ENCODE measurements around the gene STMP1. TPM values are rescaled to one million over a fixed set of nuclear protein-coding genes. Genes with fewer than 3 reads are reported as not detected.

Gene STMP1
- total and polyA plus RNA-seq, 2 of the 8 experiments (the other 6 are each of a cell fraction or from before 2014, with no cell fraction given) = 22.7 to 36.7 TPM

DNA sequence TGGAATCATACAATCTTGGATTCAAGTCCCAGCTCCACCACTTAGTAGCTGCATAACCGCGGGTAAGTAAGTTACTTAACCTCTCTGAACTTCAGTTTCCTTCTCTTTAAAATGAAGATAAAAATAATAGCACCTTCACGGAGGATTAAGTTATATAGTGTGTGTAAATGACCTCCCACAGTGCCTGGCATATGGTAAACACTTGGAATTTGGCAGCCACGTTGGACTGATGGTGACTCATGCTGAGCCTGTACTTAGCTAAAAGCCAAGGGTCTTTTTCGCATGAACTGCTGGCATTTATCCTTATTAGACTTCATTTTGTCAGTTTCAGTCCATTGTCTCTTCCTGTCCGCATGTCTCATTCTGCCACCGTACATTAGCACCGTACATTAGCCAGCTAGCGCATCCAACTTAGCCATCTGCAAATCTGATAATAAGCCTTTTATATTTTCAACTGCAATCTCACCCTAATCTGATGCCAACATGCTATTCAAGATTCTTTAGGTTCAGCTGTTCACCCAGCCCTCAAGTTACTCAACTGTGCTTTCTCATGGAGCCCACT lies 54.4 kb downstream of the STMP1 start:
- H3K4me3 ChIP-seq (ENCODE audit: extremely low read depth in 1 of 4, insufficient read depth in 2 of 4, low read depth in 3 of 4, low read length in 4 of 4) = no peak overlapping the region
- no peak overlapping the region for H4K5ac ChIP-seq (ENCODE audit: insufficient read length, low read depth, low read length)
- CTCF ChIA-PET (ENCODE audit: partially characterized antibody) = interaction anchor here (0.6 to 14.4 kb wide), 9 partner anchors 9 to 754 kb away, joined by 3 to 133 read pairs (median 5); partner anchors contain the start of gene SLC13A4
- H3K79me2 ChIP-seq (ENCODE audit: control insufficient read depth in 1 of 2, insufficient read depth in 2 of 2, low read length in 2 of 2) = no peaks in the 10 kb centered on the region
- H2BK15ac ChIP-seq (ENCODE audit: low read length) = no peak overlapping the region
- H3K4me1 ChIP-seq (replicated peaks in 1 of 4; ENCODE audit: control insufficient read depth in 3 of 4, insufficient read depth in 4 of 4, low read length in 3 of 4) = peaks cover 0 to 8% (median under 1%) of the 10 kb centered on the region in 4 experiments; a peak in 2 of 7 replicates
- H3K23ac ChIP-seq (ENCODE audit: insufficient read length) = no peak overlapping the region
- no peak overlapping the region for H3K4me2 ChIP-seq (ENCODE audit: insufficient read depth in 1 of 2, low read depth in 2 of 2, low read length in 2 of 2)
- 87% methylated on average over 9 of the region's 9 CpGs; no CpG with 5 or more reads in 1 of the 2 experiments for WGBS, 2 experiments (ENCODE audit: extremely low coverage in 1 of 2, insufficient coverage in 1 of 2, insufficient read length in 1 of 2, insufficient replicate concordance in 2 of 2, low coverage in 1 of 2, low lambda C conversion rate in 2 of 2, missing lambda C conversion rate in 1 of 2)
- no peak overlapping the region for H2BK20ac ChIP-seq (ENCODE audit: low read length)
- H2BK5ac ChIP-seq (ENCODE audit: low read depth, low read length) = no peak overlapping the region
- H3K36me3 ChIP-seq (ENCODE audit: control insufficient read depth in 2 of 4, insufficient read depth in 4 of 4, low read length in 3 of 4) = no peaks in the 10 kb centered on the region
- H3K9me3 ChIP-seq (ENCODE audit: insufficient read depth in 2 of 2, low read depth in 1 of 2, low read length in 1 of 2) = no peaks in the 10 kb centered on the region
- FAIRE-seq (no peak), DNase-seq (ENCODE audit: low read depth in 1 of 2, low spot score in 2 of 2) (no peak)
- no peak overlapping the region for H4K91ac ChIP-seq (replicated peaks; ENCODE audit: insufficient read length, low read length)
- no peak overlapping the region for H3K18ac ChIP-seq (ENCODE audit: extremely low read depth, low read length)
- H3K27me3 ChIP-seq (replicated peaks in 1 of 4; ENCODE audit: control insufficient read depth in 3 of 4, extremely low read depth in 1 of 4, insufficient read depth in 3 of 4, low read length in 3 of 4) = no peaks in the 10 kb centered on the region
- POLR2A ChIA-PET (ENCODE audit: partially characterized antibody) = no interaction called here
- peaks cover 6% of the 10 kb centered on the region; the same call in 1 of the 2 replicates for H3K23me2 ChIP-seq (ENCODE audit: low read depth, low read length)
- H3K56ac ChIP-seq (replicated peaks; ENCODE audit: insufficient read length, low read depth, low read length) = no peak overlapping the region
- no peaks in the 10 kb centered on the region for H3K79me1 ChIP-seq (ENCODE audit: low read depth, low read length)
- no peak overlapping the region for H2AFZ ChIP-seq (ENCODE audit: low read length)
- H3K4ac ChIP-seq (replicated peaks; ENCODE audit: insufficient read length, low read depth, low read length) = no peak overlapping the region
- peaks cover 0 to 5% of the 10 kb centered on the region in 2 experiments for H4K20me1 ChIP-seq (replicated peaks in 1 of 2; ENCODE audit: control insufficient read depth in 1 of 2, insufficient read depth in 2 of 2, low read length in 2 of 2)
- H3K9ac ChIP-seq (replicated peaks in 1 of 4; ENCODE audit: extremely low read depth in 1 of 4, low read depth in 3 of 4, low read length in 3 of 4) = no peak overlapping the region
- H2AK5ac ChIP-seq (ENCODE audit: low read depth, low read length) = no peak overlapping the region
- H2BK120ac ChIP-seq (replicated peaks; ENCODE audit: low read depth, low read length) = no peak overlapping the region
- H3K14ac ChIP-seq (ENCODE audit: insufficient read length) = no peak overlapping the region
- H3K27ac ChIP-seq (ENCODE audit: low read depth, low read length) = no peak overlapping the region
- H2BK12ac ChIP-seq (ENCODE audit: low read depth, low read length) = no peak overlapping the region
- no peak overlapping the region for H4K8ac ChIP-seq (ENCODE audit: extremely low read depth, insufficient read depth, low read length)
- TF ChIP-seq NANOG (IDR thresholded peaks at IDR 0.05; ENCODE audit: insufficient read depth, low read depth, low read length, poor library complexity, severe bottlenecking) (no peak), BCL11A (IDR thresholded peaks at IDR 0.05; ENCODE audit: low read depth in 2 of 2, low read length in 2 of 2) (no peak), TAF7 (optimal IDR thresholded peaks at IDR 0.05; ENCODE audit: borderline replicate concordance, low read depth, low read length) (no peak), SUZ12 (IDR thresholded peaks at IDR 0.05; ENCODE audit: low read length) (no peak), EZH2 (IDR thresholded peaks at IDR 0.05; ENCODE audit: low read depth, low read length, severe bottlenecking) (no peak), KDM5A (IDR thresholded peaks at IDR 0.05; ENCODE audit: low read length) (no peak), RFX5 (IDR thresholded peaks at IDR 0.05; ENCODE audit: borderline replicate concordance, low read depth, low read length) (no peak), CTBP2 (IDR thresholded peaks at IDR 0.05; ENCODE audit: borderline replicate concordance, insufficient read depth, insufficient read length, low read length) (no peak), SIRT6 (IDR thresholded peaks at IDR 0.05; ENCODE audit: low read length) (no peak)
- TF ChIP-seq, protein P1, sequence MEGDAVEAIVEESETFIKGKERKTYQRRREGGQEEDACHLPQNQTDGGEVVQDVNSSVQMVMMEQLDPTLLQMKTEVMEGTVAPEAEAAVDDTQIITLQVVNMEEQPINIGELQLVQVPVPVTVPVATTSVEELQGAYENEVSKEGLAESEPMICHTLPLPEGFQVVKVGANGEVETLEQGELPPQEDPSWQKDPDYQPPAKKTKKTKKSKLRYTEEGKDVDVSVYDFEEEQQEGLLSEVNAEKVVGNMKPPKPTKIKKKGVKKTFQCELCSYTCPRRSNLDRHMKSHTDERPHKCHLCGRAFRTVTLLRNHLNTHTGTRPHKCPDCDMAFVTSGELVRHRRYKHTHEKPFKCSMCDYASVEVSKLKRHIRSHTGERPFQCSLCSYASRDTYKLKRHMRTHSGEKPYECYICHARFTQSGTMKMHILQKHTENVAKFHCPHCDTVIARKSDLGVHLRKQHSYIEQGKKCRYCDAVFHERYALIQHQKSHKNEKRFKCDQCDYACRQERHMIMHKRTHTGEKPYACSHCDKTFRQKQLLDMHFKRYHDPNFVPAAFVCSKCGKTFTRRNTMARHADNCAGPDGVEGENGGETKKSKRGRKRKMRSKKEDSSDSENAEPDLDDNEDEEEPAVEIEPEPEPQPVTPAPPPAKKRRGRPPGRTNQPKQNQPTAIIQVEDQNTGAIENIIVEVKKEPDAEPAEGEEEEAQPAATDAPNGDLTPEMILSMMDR (IDR thresholded peaks at IDR 0.05; ENCODE audit: control extremely low read depth in 1 of 3, insufficient read depth in 1 of 3, low read depth in 1 of 3, low read length in 3 of 3) = no peak

All from H1 (cell line).